GM19238 (cell line): ENCODE data around the gene SRD5A3.

Experiments
- DNase-seq: peaks from one replicate; pipeline ENCODE4 v3.0.0; 2011; ENCODE audit warnings: low spot score; ENCODE audit not compliant: insufficient read length

The SRD5A3 gene

DNA sequence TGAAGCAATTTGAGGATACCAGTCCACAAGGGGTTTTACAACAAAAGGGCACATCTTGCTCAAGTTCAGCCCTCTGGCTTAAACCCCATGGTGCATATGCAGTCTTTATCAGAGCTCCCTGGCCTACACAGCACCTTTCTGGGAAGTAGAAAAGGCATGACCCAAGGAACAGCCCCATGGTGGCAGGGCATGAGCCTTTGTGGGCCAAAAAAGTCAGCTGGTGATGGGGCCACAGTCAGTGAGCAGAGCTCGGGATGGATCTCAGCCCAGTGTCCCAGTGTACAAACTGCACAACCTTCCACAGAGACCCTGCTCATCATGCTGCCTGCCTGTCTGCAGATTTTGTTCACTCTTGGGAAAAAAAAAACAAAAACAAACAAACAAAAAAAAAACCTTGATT is 27.4 kb downstream of the SRD5A3 start:
- no peak for DNase-seq

DNA sequence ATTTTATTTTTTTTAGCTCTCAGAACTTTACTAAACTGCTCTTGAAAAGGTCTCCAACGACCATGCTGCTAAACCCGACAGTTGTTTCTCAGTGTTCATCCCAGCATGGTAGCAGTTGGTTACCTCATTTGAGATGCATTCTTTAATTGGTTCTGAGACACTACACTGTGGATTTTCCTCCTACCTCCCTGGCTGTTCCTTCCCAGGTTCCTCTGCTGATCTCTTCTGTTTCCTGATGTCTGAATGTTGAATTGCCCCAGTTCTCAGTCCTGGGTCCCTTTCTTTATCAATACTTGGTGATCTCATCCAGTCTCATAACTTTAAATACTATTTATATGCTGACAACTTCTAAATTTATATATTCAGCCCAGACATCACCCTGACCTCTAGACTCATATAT is 30.7 kb downstream of the SRD5A3 start:
- DNase-seq = no peak

DNA sequence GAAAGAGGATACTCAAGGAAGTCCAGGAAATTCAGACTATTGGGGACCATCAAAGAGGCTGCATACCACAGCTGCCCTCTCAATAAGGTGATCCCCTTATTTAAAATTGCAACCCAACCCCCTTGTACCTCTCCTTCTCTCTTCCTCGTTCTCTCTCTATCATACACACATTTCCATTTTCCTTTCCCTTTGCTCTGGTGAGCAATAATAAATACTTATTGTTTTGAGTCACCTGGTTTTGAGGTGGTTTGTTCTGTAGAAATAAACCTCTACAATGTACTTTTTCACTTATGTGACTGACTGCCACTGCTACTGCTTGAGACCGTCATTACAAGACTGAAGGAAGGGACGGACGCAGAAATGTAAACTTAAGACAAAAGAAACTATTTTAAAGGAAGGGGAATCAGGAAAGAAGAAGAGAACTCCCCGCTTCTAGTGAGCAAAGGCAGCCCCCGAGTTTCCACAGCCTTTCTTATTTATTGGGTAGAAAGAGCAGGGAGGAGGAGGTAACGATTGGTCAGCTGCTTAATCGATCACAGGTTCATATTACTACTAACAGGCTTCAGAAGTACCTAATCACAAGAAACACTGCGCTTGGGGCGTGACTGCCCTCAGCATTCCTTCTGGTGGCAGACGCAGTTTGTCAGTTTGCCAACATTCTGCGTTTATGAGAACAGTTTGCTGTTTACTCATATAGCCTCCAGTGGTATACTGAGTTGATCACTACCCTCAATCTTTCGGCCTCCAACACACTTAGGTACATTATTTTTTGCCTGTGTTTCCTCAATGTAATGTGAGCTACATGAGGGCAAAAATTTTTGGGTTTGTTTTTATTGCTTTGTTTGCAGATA is 32.8 kb downstream of the SRD5A3 start:
- no peak for DNase-seq

DNA sequence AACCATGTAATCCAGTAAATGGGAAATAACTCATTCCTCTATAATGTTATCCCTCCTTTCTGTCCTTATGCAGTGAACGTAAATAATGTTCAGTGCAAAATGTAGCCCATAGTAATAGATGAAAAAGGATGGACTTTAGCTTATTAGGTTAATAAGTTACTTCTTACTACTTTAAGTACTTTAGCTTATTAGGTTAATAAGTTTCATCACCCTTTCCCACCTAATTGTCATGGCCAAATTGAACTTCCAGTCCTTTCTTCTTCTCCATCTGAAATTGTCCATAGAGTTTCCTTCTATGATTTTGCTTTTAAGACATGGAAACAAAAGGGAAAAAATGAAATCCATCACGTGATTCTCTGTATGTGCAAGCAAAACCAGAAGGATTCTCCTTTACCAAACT is 34.5 kb downstream of the SRD5A3 start:
- no peak for DNase-seq

DNA sequence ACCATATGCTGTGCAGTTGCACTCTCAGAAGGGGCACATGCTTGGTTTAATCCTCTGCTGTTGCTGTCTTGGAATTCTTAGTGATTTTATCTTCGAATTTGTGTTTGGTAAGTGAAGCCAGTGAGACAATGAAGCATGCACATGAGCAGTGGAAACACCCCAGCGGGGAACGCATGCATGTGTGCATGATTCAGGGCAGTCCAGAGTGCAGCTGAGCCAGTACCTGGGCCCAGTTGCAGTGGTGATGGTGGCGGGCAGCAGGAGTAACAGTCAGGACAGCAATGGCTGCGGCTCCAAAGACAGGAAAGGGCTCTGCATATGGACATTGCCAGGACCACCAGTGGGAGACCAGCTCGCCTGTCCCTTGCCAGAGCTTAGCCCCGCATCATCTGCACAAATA is 35.5 kb downstream of the SRD5A3 start:
- DNase-seq = no peak

DNA sequence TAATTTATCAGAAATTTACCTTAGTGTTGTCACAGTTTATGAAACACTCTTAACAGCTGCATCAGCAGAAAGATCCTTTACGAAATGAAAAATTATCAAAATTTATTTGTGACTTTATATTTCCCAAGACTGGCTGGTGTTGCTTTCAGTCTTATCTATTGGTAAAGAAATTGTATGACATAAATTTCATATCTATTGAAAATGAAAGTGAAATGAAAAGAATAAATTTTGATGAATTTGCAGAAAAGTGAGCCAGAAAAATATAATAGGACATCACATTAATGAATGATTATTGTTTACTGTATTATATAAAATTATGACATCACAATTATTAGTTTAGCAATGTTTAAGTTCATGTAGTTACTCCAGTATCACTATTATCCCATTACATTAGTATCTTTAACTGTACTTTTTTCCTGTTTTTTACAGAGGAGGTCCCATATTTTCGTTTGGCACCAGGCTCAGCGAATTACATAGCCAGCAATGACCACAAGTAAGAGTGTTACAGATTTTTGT is 36.5 kb downstream of the SRD5A3 start:
- no peak for DNase-seq

DNA sequence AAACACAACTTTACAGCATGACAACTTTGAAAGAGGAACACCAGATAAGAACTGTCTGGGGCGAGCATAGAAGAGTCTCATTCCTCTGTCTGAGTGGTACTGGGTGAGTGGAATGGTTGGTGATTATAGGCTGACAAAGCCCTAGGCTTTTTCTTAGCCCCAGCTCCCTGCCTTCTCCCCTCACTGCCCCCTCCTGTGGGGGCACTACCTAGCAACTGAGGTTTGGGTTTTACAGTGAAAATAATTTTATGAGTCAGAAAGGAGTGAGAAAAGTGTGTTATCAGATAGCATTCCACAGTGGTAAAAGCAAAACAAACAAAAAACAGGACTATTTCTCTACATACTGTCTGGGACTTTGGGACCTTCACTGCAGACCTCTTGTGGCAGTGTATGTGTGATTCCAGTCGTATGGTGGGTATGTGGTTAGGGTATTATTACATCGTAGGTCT is 39.2 kb downstream of the SRD5A3 start:
- DNase-seq = no peak

DNA sequence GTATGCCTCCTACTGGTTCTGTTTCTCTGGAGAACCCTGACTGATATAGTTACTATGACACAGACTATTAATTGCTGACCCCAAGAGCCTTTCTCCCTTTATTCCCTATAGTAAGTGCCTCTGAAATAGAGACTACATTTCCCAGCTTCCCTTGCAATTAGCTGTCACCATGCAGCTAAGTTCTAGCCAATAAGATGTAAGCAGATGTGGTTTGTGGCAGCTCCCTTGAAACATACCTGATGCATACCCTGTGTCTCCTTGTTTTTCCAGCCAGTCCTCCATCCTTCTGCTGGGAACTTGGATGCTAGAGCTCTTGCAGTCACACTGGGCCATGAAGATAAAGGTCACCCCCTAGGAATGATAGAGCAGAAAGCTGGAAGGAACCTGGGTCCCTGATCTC is 40.0 kb downstream of the SRD5A3 start:
- no peak for DNase-seq

DNA sequence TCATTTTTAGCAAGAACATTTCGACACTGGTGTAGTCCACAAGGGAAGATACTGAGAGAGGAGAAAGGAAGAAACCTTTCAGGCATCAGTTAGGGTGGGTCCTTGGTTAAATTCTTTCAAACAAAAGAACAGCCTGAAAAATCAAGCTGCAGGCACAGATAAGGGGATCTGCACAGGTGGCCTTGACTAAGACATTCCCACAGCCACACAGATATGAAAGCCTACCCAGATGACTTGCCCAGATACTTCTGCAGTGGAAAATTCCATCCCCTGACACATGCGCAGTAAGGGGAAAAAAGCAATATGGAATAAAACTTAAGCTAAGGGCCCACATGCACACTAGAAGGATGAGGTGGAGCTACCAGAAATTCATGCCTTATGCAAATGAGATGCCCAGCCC is 40.8 kb downstream of the SRD5A3 start:
- DNase-seq = no peak

DNA sequence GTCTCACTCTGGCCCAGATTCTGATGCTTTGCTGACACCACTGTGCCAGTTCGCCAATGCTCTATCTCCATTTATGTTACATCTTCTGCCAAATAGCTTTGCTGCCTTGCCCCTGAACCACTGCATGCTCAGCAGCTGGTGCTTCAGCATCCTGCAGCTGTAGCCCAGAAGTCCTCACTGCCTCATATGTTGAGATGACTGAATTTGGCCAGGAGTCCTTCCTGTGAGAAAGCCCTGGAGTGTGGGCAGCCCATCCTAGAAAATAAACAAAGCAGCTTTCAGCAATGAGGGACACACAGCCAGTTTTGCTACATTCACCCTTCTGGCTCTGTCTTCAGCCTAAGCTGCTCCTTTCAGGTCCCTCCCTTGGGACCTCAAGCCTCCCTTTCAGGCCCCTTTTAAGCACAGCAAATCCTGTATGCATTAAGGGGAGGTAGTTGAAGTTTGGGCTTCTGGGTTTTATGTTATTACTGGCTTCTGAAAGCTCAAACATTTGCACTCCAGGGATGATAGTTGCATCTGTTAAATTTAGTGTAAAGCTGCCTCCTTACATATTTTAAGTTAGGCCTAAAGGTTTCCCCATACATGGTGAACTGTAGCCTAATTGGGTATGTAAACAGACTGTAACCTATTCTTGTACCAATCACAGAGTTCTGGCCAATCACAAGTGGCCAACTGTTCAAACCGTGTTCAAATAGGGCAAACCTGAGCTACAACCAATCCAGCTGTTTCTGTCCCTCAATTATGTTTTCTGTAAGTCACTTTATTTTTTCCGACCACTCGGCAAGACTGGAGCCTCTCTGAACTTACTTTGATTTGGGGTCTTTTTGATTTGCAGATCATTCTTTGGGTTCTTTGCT is 47.6 kb downstream of the SRD5A3 start:
- no peak for DNase-seq

DNA sequence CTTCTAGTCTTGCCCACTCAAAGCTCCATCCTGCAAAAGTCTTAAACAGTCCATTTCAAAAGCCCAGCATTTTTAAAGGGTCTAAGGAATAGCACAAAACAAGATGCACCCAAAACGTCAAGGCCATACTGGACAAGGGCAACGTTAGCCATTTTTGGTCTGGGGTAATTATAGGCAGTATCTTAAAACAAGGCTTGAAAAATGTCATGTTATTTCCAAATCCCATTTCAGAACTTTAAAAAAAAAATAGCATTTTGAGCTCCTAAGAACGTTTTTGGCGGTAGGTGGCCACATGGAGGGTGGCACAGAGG is 49.1 kb downstream of the SRD5A3 start:
- DNase-seq = no peak

DNA sequence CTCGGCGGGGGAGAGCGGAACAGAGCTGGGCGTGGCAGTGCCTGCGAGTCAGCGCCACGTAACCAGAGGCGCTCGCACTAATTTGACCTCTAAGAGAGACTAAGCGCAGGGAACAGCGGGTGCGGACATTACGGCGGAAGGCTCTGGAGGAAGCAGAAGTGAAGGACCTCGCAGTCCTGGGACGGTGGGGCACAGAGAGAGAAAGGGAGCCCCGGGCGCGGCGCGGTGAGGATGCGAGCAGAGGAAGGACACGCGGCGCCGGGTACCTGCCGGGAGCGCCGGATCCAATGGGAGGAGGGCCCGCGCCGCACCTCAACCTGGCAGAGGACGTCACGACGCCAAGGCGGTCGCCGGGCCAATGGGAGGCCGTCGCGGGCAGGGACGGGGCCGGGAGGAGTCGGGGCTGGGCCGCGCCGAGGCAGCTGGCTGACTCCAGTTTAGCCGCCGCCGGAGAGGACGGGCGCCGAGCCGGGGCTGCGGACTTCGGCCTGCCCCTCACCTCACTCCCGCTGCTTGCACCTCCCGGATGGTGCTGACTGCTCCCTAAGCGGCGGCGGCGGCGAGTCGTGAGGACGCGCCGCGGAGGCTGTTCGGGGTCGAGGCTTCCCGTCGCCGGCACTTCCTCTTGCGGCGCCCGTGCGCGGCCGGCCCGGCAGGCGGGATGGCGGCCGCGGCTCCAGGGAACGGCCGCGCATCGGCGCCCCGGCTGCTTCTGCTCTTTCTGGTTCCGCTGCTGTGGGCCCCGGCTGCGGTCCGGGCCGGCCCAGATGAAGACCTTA is 49.7 kb downstream of the SRD5A3 start, which contains the start of gene TMEM165:
TMEM165 (plus strand) TSS at position 429 of the 779 bp plus-strand sequence; CDS start at position 662, 233 bp downstream.
- DNase-seq = peak; percentile 86

DNA sequence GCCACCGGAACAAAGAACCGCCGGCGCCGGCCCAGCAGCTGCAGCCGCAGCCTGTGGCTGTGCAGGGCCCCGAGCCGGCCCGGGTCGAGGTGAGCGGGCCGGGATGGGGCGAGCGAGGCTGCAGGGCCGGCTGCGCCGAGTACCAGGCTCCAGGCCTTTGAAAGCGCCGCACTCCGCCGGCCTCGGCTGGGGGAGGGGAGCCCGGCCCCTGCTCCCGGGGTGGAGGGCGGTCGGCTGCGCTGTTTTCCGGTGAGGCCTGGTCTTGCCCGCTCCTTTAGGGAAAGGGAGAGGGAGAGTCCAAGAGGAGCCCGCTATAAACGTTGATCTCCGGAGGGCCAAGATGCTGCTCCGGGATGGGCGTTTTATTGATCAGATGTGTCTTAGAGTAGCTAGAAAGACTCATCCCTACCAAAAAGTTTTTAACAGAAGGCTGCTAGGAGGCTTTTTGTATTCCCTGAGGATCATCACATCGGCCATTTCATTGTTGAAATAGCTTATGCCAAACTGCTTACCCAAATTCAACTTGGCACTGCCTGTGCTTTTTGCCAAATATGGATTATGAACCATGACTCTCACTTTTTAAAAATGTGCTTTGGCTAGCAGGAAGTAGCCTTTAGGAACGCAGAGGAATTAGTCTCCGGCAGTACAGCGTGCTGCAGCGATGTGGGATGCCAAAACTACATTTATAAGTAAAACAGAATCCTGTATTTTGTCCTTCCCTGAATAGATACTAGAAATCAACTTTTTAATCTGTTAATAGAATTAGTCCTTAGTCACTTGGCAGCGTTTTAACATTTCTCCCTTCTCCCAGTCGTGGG is 50.5 kb downstream of the SRD5A3 start:
- DNase-seq = peak; percentile 30

DNA sequence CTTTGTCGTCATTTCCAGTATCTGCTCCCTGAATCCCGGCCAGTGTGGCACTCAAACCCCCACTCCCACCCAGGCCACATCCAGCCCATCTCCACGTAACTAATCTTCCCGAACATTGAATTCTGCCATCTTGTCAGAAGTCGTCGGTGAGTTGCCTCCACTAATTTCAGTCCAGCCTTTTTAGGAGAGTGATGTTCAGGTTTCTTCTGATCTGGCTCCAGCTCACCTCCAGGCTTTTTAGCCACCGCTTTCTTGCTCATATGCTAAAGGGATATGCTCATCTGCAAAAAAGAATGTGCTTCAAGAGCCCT is 51.0 kb downstream of the SRD5A3 start:
- no peak for DNase-seq

DNA sequence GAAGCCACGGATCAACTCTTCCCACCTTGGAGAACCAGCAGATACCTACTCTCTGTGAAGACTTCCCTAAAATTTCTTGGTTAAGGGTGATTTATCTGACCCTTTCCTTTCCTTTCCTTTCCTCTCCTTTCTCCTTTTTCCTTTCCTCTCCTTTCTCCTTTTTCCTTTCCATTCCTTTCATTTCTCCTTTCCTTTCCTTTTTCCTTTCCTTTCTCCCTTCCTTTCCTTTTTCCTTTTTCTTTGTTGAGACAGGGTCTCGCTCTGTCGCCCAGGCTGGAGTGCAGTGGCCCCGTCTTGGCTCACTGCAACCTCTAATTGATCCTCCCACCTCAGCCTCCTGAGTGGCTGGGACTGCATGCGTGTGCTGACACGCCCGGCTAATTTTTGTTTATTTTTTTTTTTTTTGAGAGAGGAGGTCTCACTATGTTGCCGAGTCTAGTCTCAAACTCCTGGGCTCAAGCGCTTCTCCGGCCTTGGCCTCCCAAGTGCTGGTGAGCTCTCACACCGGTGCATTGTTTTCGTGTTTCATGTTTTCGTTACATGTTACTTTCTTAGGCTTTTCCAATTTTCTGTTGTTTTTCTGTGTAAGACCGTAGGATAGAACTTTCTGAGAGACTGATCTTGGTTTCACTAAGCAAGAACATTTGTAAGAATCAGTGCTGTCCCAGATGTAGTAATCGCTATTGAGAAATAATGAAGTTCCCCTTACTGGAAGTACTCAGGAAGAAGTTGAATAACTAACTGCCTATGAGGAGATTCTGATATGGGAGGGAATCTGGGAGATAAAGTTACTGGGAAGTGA is 51.7 kb downstream of the SRD5A3 start:
- DNase-seq = no peak

DNA sequence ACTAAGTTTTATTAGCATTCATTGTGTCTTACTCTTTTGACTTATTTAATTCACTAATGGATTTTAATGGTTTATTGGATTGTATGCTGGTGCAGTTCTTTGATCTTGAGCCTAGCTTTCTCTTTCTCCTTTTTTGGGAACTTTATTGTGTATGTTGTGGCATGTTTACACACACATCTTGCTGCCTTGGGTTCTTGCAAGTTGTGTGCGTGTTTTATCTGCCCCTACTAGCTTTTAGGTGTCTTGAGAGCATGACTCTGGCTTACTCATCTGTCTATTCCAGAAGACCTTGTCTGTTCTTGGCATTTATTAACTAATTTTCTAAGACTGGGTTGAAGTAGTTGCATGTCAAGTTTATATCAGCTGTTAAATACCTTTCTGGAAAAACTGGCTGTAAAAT is 52.4 kb downstream of the SRD5A3 start:
- DNase-seq = no peak

DNA sequence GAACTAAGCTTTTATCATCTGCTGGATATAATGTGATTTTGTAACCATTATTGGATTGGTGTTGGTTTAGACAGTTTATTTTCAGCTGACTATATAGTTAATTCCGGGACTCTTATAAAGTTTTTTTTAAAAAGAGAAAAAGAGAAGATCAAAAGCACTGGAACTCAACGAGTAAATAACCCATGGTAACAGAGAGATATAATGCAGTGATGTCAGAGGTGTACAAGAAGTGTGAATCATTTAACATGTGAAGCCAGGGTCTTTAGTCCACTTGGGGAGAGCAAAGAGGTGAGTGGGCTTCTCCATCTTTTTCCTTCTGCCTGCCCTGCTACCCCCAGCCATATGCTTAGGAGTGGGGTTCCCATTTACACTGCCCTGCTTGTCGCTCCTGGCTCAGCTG is 52.9 kb downstream of the SRD5A3 start:
- DNase-seq = no peak

DNA sequence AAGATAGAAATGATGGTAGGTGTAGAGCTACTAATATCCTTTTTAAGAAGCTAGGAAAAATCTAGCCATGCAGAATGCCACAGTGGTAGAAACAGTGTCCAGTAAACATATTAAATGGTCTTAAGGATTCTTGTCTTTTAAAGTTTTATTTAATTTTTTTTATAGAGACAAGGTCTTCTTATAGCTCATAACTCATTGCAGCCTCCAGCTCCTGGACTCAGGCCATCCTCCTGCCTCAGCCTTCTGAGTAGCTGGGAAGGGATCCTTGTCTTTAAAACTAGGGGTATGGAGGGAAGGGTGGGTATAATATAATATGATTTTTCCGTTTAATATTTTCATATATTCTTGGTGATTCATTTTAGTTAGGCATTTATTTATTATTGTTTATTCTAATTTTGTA is 53.5 kb downstream of the SRD5A3 start:
- no peak for DNase-seq

DNA sequence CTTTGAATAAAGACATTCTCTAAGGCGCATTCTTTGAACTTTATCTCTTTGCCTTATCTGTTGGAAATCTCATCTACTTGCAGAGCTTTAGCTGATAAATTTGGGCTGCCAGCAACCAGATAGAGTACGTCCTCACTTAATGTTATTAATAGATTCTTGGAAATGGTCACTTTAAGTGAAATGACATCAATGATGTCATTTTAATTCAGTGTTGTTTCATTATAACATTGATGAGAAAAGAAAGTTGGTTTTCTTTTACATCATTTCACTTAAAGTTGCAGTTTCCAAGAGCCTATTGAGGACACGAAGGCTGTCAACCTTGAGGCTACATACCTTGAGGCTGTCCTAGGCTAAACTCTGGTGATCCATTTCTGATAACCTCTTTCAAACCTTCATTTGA is 59.0 kb downstream of the SRD5A3 start:
- no peak for DNase-seq

DNA sequence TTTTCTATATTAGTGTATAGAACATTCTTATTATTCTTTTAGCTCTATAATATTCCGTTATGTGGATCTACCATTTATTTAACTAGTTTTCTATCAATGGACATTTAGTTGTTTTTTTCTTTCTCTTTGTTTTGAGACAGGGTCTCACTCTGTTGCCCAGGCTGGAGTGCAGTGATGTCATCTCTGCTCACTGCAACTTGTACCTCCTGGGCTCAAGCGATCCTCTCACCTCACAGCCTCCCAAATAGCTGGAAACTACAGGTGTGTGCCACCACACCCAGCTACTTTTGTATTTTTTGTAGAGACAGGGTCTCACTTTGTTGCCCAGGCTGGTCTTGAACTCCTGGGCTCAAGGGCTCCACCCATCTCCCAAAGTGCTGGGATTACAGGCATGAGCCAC is 60.5 kb downstream of the SRD5A3 start:
- DNase-seq = no peak
